Umbilical cord (tissue), 2 donors: ENCODE measurements around the gene MAP3K5. TPM values are rescaled to one million over a fixed set of nuclear protein-coding genes. Genes with fewer than 3 reads are reported as not detected.
"Not testable (repeated sequence)": the region's sequence is repeated elsewhere in the genome, so short reads cannot be mapped to it uniquely, and the experiment has no call there.

Source experiments
- DNase-seq: peaks from one replicate; pipeline ENCODE4 v3.0.0-alpha.2; 2015; ENCODE audit warnings: low spot score
- total RNA-seq: library from RNA; depleted of rRNA; stranded (reverse); fragments of >200 nt; gene quantifications from one replicate; pipeline ENCODE4 v1.2.3, GENCODE V29; 2014; ENCODE audit warnings: low replicate concordance; ENCODE audit not compliant: insufficient read depth

Gene MAP3K5
- total RNA-seq, 1 donor from 2014 or later: 10.6 TPM

GRCh38 chr6:136791296-136792094 lies 782 bp downstream of the MAP3K5 start:
- peak; percentile 55 for DNase-seq

- no peak for DNase-seq
Measured at GRCh38 chr6:136790411-136791295, 1.6 kb downstream of the MAP3K5 start.

- DNase-seq: not testable (repeated sequence)
Measured at GRCh38 chr6:136789440-136789839, 2.8 kb downstream of the MAP3K5 start.

DNA sequence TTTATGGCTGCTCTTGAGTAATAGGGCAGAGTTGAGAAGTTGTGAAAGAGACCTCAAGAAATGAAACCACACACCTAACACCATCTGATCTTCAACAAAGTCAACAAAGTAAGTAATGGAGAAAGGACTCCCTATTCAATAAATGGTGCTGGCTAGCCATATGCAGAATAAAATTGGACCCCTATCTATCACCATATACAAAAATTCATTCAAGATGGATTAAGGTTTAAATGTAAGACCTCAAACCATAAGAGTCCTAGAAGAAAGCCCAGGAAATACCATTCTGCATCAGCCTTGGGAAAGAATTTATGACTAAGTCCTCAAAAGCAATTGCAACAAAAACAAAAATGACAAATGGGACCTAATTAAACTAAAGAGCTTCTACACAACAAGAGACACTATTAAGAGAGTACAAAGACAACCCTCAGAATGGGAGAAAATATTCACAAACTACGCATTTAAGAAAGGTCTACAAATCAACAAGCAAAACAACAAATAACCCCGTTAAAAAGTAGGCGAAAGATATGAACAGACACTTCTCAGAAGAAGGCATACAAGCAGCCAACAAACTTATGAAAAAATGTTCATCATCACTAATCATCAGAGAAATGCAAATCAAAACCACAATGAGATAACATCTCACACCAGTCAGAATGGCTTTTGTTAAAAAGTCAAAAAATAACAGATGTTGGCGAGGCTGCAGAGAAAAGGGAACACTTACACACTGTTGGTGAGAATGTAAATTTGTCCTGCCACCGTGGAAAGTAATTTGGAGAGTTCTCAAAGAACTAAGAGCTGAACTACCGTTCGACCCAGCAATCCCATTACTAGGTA lies 4.0 kb downstream of the MAP3K5 start:
- peak; percentile 18 for DNase-seq

DNA sequence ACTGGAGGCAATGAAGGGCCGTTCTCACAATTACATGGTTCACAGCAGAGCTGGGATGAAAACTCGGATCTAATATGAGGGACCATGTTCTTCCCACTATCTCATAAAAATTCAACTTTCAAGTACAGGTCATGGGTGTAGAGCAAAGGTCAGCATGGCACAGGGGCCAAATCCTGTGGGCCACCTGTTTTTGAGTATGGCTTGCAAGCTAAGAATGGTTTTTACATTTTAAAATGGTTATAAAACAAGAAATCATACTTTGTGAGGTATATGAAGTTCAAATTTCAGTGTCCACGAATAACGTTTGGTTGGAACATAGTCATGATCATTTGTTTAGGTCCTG lies 4.6 kb downstream of the MAP3K5 start:
- DNase-seq: no peak

- DNase-seq: no peak
Measured at GRCh38 chr6:136786658-136787057, 5.6 kb downstream of the MAP3K5 start.

DNA sequence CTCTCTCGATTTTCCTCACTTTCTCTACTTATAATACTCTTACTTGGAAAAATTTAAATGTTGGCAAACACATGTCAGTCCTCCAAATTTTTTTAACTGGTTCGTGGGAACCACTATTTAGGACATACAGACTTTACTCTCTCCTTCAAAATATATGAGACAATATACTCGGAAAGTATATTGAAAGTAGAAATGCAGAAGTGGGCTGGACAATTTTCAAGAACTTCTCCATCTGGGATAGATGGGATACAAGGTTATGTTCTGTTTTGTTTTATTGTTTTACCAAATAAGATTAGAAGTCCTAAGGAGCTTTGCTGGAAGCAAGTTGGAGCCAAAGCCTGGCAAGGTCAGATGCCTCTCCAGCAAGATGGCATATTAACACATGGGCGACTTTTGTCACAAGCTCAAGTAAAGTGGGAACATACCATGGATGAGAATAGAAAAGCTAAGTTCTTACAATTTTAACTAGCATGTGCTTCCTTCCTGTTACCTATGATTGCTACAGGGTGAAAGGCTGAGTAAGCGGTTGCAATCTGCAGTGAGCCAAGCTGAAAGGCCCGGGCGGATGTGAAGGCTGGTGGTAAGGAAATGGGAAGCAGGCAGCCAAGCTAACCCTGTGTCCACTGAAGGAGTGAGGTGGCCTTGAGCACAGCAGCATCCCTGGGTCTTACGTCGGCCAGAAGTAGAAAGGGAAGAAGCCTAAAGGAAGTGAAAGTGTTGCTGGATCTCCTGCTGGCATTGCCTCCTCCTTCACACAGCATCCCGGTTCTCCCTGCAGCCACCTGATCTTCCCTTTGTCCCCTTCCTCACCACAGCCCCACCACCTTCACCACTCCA lies 7.1 kb downstream of the MAP3K5 start:
- DNase-seq: peak; percentile 42

GRCh38 chr6:136784271-136784664 lies 8.0 kb downstream of the MAP3K5 start:
- no peak for DNase-seq

DNA sequence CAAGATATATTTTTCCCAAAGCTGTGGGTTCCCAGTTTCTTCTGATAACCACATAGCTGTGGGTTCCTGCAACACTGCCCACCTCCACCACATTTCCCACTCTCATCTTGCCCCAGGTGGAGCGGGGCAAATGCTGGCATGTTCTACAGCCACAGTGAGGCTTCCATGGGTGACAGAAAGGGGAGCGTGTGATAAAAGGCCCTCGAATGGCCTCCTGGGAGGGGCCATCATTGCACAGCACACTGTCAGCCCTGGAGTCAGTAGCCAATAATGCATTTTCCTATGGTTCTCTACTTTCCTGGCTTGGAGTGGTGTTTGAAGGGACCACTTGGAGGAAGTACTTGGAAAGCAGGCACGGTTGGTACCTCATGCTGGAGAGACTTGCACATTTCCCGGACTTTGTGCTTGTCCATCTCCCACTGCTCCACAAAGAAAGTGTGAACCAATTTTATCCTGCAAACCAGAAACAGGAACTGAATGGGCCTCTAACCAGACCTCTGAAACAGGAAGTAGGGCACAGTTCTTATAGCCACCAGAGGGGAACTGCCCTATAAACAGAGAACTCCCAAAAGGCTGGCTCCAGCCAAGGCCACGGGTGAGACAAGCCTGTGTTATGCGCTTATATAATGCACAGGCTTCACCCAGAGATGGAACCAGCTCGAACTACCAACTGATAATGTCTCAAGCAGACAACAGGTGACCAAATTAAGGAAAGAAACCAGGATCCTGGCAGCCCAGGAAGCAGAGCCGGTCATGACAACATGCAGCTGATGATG lies 8.6 kb downstream of the MAP3K5 start:
- peak; percentile 45 for DNase-seq

DNA sequence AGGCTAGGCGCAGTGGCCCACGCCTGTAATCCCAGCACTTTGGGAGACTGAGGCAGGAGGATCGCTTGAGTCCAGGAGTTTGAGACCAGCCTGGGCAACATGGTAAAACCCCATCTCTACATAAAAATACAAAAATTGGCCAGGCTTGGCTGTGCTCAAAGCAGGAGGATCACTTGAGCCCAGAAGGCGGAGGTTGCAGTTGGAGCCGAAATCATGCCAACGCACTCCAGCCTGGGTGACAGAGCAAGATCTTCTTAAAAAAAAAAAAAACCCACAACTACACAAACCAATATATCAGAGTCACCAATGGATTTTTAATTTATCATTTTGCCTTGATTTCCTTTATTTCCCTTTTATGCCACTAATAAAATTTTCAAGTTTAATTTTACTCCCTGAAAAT lies 9.3 kb downstream of the MAP3K5 start:
- DNase-seq: no peak

DNA sequence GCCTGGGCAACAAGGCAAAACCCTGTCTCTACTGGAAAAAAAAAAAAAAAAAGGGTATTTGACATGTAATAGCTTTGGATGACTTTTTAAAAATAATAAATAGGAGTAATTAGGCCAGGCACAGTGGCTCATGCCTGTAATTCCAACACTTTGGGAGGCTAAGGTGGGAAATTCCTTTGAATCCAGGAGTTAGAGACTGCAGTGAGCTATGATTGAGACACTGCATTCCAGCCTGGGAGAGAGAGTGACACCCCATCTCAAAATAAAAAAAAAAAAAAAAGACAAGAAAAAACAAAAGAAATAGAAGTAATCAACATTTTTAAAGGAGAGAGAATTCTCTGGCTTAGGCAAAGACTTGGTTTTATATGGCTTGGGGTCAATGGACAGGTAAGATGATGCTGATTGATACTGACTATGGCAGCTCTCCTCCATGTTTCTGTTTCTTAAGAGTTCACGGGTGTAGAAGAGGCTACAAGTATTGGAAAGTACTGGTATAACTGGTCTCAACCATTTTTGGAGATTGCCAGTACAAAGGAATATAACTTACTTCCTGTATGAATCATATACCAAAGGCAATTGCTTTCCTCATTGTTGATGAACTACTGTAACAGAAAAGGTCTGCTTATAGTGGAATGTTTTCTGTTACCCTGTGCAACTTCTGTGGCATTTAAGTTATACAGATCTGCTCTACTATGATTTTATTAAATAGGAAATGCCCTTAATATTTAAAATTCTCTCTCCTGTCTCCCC lies 10.1 kb downstream of the MAP3K5 start:
- DNase-seq: peak; percentile 34

DNA sequence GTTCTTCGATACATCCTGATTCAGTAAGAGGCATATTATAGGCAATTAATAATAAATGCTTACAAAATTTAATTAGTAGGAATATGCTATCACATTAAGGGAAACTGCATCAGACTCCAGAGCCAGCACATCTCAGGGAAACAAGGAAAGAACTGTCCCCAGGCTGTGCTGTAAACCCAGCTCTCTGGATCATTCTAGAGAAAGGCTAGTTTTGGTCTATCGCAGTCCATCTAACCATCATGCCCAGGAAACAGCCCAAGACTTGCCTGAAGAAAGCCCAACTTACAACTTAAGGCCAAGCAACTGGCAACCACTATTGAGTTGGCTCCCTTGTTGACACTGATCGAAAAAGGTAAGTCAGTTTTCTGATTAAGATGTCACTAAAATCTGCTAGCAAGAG lies 11.3 kb downstream of the MAP3K5 start:
- DNase-seq: no peak

GRCh38 chr6:136779682-136780081 lies 12.6 kb downstream of the MAP3K5 start:
- DNase-seq: no peak

DNA sequence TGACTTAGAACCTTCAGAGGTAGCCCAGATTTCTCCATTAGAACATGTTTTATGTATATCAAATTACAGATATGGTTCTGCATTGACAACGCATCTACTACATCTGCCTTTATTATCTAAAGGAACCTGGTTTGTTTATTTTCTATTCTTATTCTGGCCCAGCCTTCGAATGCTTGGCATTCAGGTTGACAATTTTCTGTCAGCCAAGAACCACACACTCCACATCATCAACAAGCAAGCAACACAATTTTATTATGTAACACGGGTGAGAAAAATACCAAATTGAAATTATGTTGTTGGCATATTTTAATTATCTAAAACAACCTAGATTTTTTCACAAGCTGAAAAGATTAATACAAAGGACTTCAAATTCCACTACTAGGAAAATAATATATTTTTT lies 14.6 kb downstream of the MAP3K5 start:
- DNase-seq: no peak

- DNase-seq: no peak
Measured at GRCh38 chr6:136775548-136775947, 16.7 kb downstream of the MAP3K5 start.

DNA sequence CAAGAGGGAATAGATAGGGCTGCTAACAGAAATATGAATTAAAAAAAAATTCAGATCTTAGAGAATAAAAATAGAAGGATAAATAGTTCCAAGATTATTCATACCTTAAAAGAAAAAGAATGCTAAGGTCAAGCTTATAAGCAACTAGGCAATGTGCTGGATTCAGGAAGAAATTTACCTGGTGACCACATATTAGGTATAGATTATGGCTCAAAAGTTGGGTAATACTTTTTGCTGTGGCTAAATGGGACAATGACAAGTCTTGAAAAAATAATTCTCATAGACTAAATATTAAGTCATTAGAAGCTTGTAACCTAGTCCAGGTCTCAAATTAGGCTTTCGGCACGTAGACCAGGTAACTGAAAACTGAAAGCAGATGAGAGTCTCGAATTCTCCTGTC lies 17.2 kb downstream of the MAP3K5 start:
- DNase-seq: no peak

GRCh38 chr6:136774228-136775041 lies 17.8 kb downstream of the MAP3K5 start:
- DNase-seq: no peak

GRCh38 chr6:136773473-136773796 lies 18.8 kb downstream of the MAP3K5 start:
- DNase-seq: no peak
